HG03159 (cell line): ENCODE data around the gene FGFRL1.

Experiments used
- ATAC-seq: cut with Tn5 transposase; IDR thresholded peaks from one replicate; pipeline ENCODE4 v1.9.1; 2021; ENCODE audit warnings: mild to moderate bottlenecking, moderate library complexity; ENCODE audit not compliant: unreplicated experiment

FGFRL1 gene

DNA sequence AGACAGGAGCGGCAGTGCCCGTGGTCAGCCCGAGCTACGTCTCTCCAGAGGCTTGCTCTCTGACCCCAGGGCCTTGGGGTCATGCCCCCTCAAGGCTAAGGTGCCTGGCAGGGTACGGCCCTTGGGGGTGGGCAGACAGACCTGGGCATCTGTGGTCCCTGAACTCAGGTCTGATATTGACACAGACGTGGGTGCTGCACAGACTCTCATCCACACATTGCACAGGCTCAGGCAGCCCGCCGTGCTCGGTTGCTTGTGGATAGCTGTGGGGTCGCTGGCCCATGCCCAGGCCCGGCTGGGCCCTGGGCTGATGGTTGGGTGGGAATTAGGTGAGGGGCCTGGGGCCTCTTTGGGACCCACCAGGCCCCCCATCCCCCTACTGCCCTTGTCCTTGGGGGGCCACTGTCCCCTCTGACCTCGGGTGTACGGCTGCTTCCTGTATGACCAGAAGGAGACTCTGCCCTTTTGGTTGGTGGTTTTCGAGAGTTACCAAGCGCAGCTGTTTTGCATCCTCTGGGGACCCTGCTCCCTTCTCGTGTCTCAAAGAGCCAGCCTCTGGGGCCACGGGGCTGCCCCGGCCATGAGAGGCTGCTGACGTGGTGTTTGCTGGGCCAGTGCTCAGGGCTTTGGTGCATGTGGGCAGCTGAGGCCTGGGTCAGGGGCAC lies 10.1 kb downstream of the FGFRL1 start:
- peak; percentile 86 for ATAC-seq

DNA sequence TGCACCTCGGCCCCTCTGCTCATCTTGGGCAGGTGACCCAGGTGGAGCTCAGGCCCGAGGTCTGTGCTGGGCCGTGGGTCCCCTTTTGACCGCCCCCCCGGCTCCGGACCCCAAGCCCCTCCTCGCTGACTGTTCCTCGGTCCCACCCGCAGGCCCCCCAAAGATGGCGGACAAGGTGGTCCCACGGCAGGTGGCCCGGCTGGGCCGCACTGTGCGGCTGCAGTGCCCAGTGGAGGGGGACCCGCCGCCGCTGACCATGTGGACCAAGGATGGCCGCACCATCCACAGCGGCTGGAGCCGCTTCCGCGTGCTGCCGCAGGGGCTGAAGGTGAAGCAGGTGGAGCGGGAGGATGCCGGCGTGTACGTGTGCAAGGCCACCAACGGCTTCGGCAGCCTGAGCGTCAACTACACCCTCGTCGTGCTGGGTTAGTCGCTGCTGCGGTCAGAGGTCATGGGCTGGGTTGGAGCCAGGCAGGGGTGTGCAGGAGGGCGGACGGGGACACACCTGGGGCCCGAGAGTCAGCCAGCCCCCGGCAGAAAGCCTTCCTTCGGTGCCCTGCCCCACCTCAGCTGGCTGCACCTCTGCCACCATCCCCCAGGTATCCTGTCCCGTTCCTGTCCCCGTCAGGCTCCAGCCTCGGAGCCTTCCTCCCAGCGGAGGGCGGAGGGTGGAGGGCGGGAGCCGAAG lies 10.8 kb downstream of the FGFRL1 start:
- ATAC-seq: no peak

DNA sequence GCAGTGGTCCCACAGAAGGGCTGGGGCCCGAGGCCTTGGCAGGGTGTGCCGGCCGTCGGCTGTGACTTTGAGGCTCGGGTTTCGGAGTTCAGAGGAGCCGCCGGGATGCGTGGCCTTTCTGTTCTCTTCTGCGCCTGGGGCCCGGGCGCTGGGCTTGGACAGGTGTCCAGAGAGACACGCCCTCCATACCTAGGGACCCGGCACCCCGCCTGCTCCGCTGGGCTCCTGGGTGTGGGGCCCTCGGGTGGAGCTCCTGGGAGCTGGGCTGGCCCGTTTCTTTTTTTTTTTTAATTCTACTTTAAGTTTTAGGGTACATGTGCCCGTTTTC lies 11.3 kb downstream of the FGFRL1 start:
- ATAC-seq: no peak

DNA sequence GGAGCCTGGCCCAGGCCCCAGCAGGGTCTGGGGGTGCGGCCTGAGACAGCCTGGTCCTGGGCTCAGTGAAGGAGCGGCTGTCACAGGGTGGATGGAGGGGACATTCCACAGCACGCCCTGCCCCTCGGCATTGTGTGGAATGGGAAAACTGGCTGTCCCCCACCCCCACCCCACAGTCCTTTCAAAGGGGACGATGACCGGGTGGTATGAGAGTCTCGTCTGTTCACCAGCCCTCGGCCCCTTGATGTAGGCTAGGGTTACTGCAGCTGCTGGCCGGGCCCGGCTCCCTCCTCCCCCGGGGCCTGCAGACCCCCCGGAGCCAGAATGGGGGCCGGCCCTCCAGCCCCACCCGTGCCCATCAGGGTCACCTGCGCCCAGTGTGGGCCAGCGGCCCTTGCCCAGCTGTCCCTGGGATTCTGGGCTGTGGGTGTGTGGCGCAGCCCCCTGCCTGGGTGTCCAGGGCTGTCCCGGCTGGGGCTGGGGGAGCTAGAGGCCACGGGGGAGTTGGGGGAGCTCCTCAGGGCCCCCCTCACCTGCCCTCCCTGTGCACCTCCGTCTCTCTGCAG lies 11.7 kb downstream of the FGFRL1 start:
- ATAC-seq: no peak

DNA sequence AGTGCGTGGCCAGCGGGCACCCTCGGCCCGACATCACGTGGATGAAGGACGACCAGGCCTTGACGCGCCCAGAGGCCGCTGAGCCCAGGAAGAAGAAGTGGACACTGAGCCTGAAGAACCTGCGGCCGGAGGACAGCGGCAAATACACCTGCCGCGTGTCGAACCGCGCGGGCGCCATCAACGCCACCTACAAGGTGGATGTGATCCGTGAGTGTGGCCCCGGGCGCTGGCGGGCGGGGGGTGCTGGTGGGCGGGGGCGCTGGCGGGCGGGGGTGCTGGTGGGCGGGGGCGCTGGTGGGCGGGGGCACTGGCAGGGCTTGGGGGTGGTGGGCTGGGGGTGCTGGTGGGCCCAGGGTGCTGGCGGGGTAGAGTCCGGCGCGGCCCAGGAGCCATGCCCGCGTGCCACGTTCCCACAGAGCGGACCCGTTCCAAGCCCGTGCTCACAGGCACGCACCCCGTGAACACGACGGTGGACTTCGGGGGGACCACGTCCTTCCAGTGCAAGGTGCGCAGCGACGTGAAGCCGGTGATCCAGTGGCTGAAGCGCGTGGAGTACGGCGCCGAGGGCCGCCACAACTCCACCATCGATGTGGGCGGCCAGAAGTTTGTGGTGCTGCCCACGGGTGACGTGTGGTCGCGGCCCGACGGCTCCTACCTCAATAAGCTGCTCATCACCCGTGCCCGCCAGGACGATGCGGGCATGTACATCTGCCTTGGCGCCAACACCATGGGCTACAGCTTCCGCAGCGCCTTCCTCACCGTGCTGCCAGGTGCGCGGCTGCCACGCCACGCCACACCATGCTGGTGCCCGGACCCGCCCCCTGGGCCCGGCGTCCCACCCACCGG lies 12.7 kb downstream of the FGFRL1 start:
- no peak for ATAC-seq

DNA sequence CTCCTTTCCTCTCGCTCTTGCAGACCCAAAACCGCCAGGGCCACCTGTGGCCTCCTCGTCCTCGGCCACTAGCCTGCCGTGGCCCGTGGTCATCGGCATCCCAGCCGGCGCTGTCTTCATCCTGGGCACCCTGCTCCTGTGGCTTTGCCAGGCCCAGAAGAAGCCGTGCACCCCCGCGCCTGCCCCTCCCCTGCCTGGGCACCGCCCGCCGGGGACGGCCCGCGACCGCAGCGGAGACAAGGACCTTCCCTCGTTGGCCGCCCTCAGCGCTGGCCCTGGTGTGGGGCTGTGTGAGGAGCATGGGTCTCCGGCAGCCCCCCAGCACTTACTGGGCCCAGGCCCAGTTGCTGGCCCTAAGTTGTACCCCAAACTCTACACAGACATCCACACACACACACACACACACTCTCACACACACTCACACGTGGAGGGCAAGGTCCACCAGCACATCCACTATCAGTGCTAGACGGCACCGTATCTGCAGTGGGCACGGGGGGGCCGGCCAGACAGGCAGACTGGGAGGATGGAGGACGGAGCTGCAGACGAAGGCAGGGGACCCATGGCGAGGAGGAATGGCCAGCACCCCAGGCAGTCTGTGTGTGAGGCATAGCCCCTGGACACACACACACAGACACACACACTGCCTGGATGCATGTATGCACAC lies 13.6 kb downstream of the FGFRL1 start:
- ATAC-seq: no peak

DNA sequence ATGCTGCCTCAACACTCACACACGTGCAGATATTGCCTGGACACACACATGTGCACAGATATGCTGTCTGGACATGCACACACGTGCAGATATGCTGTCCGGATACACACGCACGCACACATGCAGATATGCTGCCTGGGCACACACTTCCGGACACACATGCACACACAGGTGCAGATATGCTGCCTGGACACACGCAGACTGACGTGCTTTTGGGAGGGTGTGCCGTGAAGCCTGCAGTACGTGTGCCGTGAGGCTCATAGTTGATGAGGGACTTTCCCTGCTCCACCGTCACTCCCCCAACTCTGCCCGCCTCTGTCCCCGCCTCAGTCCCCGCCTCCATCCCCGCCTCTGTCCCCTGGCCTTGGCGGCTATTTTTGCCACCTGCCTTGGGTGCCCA lies 14.7 kb downstream of the FGFRL1 start:
- peak; percentile 52 for ATAC-seq

DNA sequence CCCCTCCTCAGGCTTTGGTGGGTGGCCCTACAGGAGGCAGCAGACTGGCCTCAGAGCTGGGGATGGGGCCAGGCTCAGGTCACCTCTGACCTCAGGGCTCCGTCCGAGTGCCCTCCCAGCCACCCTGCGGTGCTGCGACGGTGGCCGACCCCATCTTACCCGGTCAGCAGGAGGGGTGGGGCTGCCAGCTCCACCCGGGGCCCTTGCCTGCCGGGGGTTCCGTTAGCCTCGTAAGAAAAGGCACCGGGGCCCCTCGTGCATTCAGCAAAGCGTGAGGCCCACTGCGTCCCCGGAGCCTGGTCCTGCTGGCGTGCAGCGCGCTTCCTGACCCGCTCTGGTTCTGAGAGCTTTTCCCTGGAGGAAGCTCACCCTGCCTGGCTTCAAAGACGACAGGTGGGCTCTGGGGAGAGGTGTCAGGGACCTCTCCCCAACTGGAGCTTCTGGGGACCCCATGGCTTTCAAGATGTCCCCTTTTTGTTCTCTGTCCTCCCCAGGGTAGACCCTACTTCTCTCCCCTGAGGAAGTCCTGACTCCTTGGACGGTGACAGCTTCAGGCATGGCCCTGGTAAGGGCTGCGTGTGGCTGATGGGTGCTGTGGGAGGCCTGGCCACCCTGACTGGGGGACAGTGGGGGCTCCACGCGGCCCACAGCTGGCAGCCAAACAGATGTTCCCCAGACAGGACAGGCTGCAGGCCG lies 15.9 kb downstream of the FGFRL1 start:
- ATAC-seq: no peak

DNA sequence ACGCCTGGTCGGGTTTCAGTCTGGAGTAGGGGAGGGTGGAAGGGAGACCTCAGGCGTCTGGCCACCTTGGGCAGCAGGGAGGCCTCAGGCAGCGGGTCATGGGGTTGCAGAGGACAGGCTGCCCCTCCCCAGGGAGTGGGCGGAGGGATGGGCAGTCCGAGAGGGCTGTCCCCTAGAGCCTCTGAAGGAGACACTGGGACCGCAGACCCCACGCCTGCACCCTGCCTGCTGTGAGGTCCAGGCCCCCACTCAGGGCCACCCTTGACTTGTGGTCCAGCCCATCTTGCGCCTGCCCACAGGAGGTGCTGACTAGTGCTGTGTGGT lies 16.5 kb downstream of the FGFRL1 start:
- ATAC-seq: no peak

DNA sequence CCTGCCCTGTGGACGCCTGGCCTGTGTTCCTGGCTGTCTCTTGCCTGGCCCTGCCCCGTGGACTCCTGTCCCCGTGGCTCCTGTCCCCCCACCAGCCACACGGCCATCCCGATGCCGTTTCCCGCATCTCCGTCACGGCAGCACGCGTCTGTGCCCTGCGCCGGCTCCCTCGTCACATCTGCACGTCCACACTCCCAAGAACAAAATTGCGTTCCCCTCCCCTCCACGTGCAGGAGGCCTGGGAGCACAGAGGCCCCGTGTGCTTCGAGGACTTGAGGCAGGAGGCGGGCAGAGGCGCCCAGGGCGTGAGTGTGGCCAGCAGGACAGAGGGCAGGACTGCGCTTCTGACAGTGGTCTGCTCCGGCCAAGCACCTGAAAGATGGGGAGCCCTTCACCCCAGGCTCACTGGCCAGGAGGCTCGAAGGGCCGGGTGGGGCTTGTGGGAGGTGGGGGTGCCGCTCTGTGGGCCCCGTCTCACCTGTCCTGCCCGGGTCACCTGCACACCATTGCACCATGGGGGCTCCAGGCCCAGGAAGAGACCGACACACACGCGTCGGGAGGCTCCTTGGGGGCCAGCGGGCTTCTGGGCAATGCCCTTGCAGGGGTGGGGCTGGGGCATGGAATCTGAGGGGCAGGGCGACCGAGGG lies 17.3 kb downstream of the FGFRL1 start:
- no peak for ATAC-seq

DNA sequence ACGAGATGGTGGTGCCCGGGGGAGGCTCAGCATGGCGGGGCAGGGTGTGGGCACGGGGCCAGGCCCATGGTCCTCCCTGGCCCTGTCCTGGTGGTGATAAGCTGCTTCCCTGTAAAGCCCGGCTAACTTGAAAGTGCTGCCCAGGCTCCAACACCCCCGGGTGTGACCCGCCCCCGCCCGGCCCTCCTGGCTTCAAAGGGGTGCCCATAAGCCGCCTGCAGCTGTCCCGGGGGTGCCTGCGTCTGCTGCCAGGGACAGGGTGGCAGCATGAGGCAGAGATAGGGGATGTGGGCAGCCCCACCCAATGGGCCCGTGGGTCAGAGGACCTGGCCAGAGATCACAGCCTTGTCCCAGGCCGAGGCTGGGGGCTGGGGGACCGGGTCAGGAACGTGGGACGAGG lies 18.1 kb downstream of the FGFRL1 start:
- no peak for ATAC-seq

DNA sequence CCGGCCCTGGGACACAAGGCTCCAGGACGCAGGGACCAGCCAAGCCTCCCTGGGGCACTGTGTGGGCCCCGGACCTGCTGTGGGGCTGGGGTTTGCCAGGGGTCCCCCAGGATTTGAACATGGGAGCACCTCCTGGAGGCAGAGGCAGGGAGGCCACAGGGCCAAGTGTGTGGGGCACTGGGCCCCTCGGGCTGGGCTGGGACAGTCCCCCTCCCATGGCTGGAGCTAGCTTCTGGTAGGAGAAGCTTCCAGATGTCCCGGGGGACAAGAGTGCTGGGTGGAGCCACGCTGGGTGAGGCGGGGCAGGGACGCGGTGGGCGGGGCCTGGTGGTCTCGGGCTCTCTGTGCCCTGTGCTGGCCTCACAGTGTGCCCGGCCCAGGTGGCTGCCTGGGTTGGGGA lies 18.6 kb downstream of the FGFRL1 start:
- no peak for ATAC-seq

DNA sequence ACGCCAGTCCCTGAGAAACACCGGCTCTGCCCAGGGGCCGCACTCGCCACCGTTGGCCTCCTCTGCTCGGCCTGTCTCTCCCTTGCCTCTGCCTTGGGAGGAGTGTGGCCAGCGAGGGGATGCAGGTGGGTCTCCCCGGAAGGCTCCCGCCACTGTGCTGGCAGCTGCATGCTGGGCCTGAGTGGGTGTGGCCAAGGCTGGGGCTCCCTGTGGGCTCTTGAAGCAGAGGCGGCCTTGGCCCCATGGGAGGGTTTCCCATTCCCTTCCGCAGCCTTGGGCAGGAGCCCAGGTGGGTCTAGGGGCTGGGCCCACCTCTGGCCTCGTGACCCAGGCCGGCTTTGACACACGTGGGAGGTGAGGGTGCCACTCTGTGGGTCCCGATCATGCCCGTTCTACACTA lies 19.1 kb downstream of the FGFRL1 start:
- no peak for ATAC-seq

DNA sequence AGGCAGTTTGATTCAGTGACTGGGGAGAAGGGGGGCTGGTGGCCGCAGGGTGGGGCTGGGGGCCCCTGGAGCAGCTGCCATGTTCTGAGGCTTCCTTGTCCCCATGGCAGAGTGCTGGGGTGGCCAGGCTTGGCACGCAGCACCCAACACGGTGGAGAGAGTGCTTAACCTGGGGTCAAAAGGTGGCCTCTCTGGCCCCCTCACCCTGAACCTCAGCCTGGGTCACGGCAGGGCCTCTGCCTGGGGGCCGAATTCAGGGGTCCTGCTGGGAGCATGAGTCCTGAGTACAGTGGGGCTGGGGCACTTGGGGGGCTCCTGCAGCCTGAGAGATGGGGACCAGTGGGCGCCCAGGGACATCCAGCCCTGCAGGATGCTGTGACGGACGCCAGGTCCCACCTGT lies 19.9 kb downstream of the FGFRL1 start:
- no peak for ATAC-seq

DNA sequence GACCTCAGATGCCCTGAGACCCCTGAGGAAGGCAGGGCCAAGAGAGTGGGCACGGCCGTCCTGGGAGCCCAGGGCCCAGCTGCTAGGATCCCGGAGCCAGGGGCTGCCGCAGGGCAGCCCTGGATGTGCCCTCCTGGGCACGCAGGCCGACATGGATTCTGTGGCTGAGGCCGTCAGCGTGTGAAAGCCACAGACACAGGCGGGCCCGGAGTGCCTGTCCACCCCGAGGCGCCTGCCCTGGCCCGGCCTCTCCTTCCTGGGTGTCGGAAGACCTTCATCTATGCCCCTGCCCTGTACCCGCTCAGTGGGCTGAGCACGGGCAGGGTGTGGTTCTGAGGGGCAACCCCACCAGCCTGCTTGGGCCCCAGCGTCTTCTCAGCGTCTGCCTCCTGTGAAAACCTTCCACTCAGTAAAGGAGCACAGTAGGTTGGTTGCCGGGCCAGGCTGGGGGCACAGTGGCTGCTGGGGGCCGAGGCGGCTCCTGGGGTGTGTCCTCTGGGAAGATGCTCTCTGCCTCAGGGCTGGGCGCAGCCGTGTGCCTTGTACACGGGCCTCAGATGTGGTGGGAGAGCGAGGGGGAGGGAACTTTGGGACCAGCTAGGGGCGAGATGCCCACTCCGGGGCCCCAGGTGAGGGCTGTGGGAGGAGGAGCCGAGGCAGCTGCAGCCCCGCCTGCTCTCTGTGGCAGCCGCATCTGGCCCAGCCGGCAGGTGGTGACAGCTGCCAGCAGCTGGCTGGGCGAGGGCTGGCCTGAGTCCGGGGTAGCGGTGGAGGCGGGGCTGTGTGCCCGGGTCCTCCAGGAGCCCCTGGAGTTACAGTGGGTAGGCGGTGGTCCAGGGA lies 20.8 kb downstream of the FGFRL1 start:
- ATAC-seq: no peak

DNA sequence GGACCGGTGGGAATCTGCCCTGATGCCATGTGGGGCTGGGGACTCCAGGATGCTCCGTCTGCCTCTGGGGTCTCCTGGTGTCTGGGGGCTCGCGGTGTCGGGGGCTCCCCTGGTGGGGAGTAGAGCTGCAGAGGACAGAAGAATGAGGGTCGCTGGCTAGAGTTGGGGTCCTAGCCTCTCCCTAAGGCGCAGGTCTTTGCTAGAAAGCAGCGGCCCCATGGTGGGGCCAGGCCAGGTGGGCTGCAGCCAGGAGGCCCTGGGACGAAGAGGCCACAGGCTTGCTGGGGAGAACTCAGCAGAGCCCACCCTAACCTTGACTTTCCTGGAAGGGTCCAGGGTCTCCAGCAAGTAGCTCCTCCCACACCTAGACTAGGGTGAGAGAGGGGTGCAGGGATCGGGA lies 21.4 kb downstream of the FGFRL1 start:
- ATAC-seq: no peak

DNA sequence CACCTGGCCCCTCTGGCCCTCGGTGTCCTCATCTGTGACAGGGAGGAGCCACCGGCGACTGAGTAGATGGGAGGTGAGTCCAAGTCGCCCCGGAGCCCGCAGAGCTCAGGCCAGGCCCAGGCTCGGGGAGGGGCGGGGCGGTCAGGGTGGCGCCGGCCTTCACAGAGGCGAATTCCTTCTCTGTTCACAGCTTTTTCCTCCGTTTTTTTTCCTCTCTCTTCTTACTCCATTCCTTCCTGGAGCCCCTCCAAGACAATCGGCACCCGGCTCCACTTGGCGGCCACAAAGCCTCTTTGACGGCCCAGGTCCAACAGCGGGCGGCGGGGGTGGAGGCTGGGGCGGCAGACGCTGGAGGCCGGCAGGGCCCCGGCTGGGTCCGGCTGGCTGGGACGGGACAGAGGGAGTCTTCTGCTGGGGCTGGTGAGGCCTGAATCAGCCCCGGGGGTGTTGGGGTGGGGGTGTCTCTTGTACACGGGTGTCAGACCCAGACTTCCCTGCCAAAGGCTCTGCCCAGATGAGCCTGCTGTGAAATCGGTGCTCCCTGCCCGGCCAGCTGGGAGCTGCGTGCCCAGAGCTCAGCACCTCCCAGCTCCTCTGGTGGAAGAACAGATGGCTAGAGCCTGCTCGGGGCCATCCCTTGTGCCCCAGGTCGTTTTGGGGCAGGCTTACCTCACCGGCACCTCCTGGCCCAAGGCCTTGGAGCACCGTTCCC lies 22.6 kb downstream of the FGFRL1 start:
- no peak for ATAC-seq

DNA sequence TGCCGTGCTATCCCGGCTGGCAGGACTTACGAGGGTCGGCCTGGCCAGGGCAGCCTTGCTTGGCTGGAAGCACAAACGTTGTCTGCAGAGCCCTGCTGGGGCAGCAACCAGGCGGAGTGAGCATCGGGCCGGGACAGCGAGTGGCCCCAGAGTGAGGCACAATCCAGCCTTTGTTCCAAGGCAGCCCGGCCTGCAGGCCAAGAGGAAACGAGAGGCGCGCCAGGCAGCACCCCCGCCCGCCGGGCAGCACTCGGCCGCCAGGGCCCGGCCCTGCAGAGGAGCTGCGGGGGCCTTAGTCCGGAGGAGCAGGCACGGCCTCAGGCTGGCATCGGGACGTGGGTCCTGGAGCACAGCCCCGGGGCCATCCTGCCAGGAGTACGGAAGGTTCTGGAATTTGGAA lies 24.1 kb downstream of the FGFRL1 start:
- no peak for ATAC-seq

DNA sequence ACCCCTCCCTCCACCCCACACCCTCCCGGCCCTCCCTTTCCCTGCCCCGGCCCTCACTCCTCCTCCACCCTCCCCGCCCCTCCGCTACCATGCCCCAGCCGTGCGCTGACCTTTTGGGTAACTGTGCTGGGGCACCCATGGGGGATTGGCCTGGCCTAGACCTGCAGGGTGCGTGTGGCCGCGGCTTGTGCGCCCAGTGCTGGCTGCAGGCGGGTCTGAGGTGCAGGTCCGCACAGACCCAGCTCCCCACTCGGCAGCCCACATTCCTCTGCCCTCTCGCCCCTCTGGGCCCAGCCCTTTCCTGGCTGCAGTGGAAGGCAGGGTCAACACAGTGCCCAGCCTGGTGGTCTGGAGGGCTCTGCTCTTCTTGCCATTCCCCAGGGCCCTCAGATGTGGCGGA lies 24.7 kb downstream of the FGFRL1 start:
- no peak for ATAC-seq
